GM18870 (cell line): ENCODE data around the gene TRIO.
"Not testable (repeated sequence)": the region's sequence is repeated elsewhere in the genome, so short reads cannot be mapped to it uniquely, and the experiment has no call there.

Experiments used
- ATAC-seq: cut with Tn5 transposase; IDR thresholded peaks from one replicate; pipeline ENCODE4 v1.9.1; 2021; ENCODE audit warnings: moderate library complexity; ENCODE audit not compliant: unreplicated experiment

Gene TRIO

GRCh38 chr5:14369780-14370179 lies 226.6 kb downstream of the TRIO start:
- ATAC-seq, result no peak

- ATAC-seq, result no peak
These were observed 227.2 kb downstream of the TRIO start for GRCh38 chr5:14370386-14370785.

- ATAC-seq, result no peak
These were observed 230.5 kb downstream of the TRIO start for GRCh38 chr5:14373685-14374084.

- ATAC-seq, result no peak
These were observed 231.0 kb downstream of the TRIO start for GRCh38 chr5:14374100-14374499.

GRCh38 chr5:14376789-14377188 lies 233.6 kb downstream of the TRIO start:
- ATAC-seq, result no peak

GRCh38 chr5:14379739-14380497 lies 236.8 kb downstream of the TRIO start:
- ATAC-seq, result no peak

GRCh38 chr5:14380712-14381111 lies 237.6 kb downstream of the TRIO start:
- no peak for ATAC-seq

- no peak for ATAC-seq
These were observed 239.5 kb downstream of the TRIO start for GRCh38 chr5:14382640-14383039.

- ATAC-seq, result no peak
These were observed 240.8 kb downstream of the TRIO start for GRCh38 chr5:14383923-14384322.

GRCh38 chr5:14385019-14385418 lies 241.9 kb downstream of the TRIO start:
- no peak for ATAC-seq

GRCh38 chr5:14386884-14387624 lies 243.9 kb downstream of the TRIO start:
- ATAC-seq, result no peak

- no peak for ATAC-seq
These were observed 245.6 kb downstream of the TRIO start for GRCh38 chr5:14388741-14389140.

- not testable (repeated sequence) for ATAC-seq
These were observed 249.4 kb downstream of the TRIO start for GRCh38 chr5:14392552-14392951.

GRCh38 chr5:14394365-14394764 lies 251.2 kb downstream of the TRIO start:
- ATAC-seq, result no peak

GRCh38 chr5:14395411-14395810 lies 252.3 kb downstream of the TRIO start:
- no peak for ATAC-seq

GRCh38 chr5:14396066-14396465 lies 252.9 kb downstream of the TRIO start:
- no peak for ATAC-seq

GRCh38 chr5:14396737-14397136 lies 253.6 kb downstream of the TRIO start:
- no peak for ATAC-seq

- ATAC-seq, result no peak
These were observed 254.6 kb downstream of the TRIO start for GRCh38 chr5:14397717-14398116.

- ATAC-seq, result no peak
These were observed 256.0 kb downstream of the TRIO start for GRCh38 chr5:14399054-14399692.

- no peak for ATAC-seq
These were observed 256.9 kb downstream of the TRIO start for GRCh38 chr5:14400085-14400484.

GRCh38 chr5:14400611-14401010 lies 257.5 kb downstream of the TRIO start:
- ATAC-seq, result no peak

GRCh38 chr5:14401639-14402038 lies 258.5 kb downstream of the TRIO start:
- no peak for ATAC-seq
